Measurements from ENCODE around the gene CNTNAP5. TPM values are rescaled to one million over a fixed set of nuclear protein-coding genes. Genes with fewer than 3 reads are reported as not detected.

The CNTNAP5 gene
- total RNA-seq, 1 donor from 2014 or later: 22.0 TPM

DNA sequence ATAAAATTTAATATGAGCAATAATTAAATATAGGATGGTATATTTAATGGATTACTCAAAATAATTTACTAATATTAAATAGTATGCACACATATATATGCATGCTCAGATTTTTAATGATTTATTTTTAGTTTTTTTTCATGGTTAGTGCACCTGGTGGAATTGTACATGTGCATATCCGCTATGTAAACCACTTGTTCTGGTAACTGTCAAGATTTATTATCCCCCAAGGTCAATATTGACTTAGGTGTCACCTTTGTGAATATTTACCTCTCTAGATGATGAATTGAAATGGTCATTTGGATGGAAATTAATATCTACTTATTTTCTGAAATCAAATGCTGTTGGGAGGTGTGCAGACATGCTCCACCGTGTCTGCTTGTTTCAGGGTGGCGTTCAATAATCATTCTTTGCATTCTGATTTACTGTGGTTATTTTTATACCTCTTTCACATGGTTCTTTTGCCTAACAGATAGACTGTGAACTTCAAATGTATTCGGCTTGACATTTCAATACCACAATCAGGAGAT is 14.7 kb downstream of the CNTNAP5 start:
- Mint-ChIP-seq H3K27ac (ENCODE audit: unreplicated experiment) (no peak overlapping the region), H3K9me3 (ENCODE audit: unreplicated experiment) (peaks cover 1% of the 10 kb centered on the region), H3K27me3 (ENCODE audit: unreplicated experiment) (no peaks in the 10 kb centered on the region), H3K36me3 (ENCODE audit: unreplicated experiment) (no peaks in the 10 kb centered on the region), H3K4me1 (ENCODE audit: low read depth, unreplicated experiment) (no peaks in the 10 kb centered on the region), H3K4me3 (ENCODE audit: unreplicated experiment) (no peak overlapping the region)
- no peak for DNase-seq
- TF ChIP-seq, protein P1, sequence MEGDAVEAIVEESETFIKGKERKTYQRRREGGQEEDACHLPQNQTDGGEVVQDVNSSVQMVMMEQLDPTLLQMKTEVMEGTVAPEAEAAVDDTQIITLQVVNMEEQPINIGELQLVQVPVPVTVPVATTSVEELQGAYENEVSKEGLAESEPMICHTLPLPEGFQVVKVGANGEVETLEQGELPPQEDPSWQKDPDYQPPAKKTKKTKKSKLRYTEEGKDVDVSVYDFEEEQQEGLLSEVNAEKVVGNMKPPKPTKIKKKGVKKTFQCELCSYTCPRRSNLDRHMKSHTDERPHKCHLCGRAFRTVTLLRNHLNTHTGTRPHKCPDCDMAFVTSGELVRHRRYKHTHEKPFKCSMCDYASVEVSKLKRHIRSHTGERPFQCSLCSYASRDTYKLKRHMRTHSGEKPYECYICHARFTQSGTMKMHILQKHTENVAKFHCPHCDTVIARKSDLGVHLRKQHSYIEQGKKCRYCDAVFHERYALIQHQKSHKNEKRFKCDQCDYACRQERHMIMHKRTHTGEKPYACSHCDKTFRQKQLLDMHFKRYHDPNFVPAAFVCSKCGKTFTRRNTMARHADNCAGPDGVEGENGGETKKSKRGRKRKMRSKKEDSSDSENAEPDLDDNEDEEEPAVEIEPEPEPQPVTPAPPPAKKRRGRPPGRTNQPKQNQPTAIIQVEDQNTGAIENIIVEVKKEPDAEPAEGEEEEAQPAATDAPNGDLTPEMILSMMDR (IDR thresholded peaks at IDR 0.05; ENCODE audit: partially characterized antibody, unreplicated experiment): no peak

DNA sequence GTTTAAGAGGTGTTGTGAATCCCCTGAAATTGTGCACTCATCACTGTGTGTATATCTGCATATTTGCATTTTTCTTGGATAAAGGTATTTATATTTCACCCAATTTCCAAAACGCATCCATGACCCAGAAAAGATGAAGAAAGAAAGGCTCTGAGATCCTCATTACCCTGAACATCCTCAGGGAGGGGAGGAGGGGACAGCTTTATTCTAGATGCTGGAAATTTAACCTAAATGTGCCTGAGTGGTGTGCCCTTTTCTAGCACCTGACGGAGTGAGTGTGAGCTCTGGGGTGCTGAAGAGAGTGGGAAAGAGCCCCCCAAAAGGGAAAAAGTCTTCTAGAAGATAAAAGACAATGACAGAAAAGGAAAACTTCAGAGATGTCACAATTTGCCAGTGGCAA is 20.8 kb downstream of the CNTNAP5 start:
- Mint-ChIP-seq H3K27ac (ENCODE audit: unreplicated experiment) (no peak overlapping the region), H3K4me1 (ENCODE audit: low read depth, unreplicated experiment) (no peaks in the 10 kb centered on the region), H3K36me3 (ENCODE audit: unreplicated experiment) (no peaks in the 10 kb centered on the region), H3K9me3 (ENCODE audit: unreplicated experiment) (peaks cover 1% of the 10 kb centered on the region), H3K4me3 (ENCODE audit: unreplicated experiment) (no peak overlapping the region), H3K27me3 (ENCODE audit: unreplicated experiment) (no peaks in the 10 kb centered on the region)
- TF ChIP-seq, protein P1 (IDR thresholded peaks at IDR 0.05; ENCODE audit: partially characterized antibody, unreplicated experiment): no peak
- DNase-seq: no peak

DNA sequence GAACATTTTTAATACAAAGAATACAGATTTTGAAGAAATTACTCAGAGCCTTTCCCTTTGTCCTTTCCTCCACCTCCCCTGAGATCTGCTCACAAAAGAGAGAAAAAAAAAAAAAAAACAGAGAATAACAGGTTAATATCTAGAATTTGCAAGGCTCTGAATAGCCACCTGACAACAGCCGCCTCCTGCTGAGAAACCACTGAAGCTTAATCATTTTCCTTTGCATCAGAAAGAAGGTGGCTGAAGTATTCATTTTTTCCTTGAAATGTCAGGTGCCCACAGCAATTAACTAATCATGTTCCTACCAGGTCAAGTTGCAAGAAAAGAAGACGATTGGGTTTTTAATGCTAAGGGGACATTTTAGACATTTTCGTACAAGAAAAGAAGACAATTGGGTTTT is 21.2 kb downstream of the CNTNAP5 start:
- Mint-ChIP-seq H3K9me3 (ENCODE audit: unreplicated experiment) (peaks cover under 1% of the 10 kb centered on the region), H3K4me3 (ENCODE audit: unreplicated experiment) (no peak overlapping the region), H3K36me3 (ENCODE audit: unreplicated experiment) (no peaks in the 10 kb centered on the region), H3K27ac (ENCODE audit: unreplicated experiment) (no peak overlapping the region), H3K4me1 (ENCODE audit: low read depth, unreplicated experiment) (no peaks in the 10 kb centered on the region), H3K27me3 (ENCODE audit: unreplicated experiment) (no peaks in the 10 kb centered on the region)
- no peak for DNase-seq
- TF ChIP-seq, protein P1 (IDR thresholded peaks at IDR 0.05; ENCODE audit: partially characterized antibody, unreplicated experiment): no peak

DNA sequence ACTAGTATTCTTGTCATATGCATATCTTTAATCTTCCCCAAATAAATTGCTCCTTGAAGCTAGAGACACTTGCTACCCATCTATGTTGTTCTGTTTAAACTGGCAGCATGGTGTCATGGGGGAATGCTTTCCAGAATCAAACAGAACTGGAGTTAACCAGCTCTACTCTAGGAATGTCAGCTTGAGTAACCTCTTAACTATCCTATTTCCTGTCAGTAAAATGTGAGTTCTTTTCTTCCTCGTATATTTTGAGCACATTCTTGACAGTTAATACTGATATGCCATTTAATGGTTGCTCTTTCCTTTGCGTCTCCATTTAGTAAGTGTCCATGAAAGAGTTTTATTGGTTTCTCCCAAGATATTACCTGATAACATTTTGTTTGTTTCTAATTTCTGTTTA is 23.0 kb downstream of the CNTNAP5 start:
- Mint-ChIP-seq H3K27ac (ENCODE audit: unreplicated experiment) (no peak overlapping the region), H3K4me3 (ENCODE audit: unreplicated experiment) (no peak overlapping the region), H3K4me1 (ENCODE audit: low read depth, unreplicated experiment) (peaks cover 3% of the 10 kb centered on the region), H3K36me3 (ENCODE audit: unreplicated experiment) (no peaks in the 10 kb centered on the region), H3K27me3 (ENCODE audit: unreplicated experiment) (no peaks in the 10 kb centered on the region), H3K9me3 (ENCODE audit: unreplicated experiment) (no peaks in the 10 kb centered on the region)
- TF ChIP-seq, protein P1 (IDR thresholded peaks at IDR 0.05; ENCODE audit: partially characterized antibody, unreplicated experiment): no peak
- no peak for DNase-seq

DNA sequence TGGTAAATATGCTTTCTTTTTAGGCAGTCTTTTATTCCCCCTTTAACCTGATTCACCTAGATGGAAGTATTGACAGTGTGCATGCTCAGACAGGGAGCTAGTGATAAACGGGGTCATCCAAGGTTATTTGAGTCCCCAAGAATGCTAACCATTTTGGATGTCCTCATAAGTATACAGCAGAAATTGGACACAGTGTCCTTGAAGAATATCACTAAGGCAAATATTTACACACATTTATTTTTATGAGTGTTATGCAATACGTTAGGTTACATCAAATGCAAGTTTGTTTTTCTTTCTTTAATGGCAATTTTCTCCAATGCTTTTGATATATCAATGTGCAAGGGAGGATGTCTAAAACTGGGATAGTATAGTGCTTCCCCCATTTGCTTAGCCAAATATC is 23.6 kb downstream of the CNTNAP5 start:
- DNase-seq: no peak
- Mint-ChIP-seq H3K9me3 (ENCODE audit: unreplicated experiment) (no peaks in the 10 kb centered on the region), H3K27ac (ENCODE audit: unreplicated experiment) (no peak overlapping the region), H3K4me3 (ENCODE audit: unreplicated experiment) (no peak overlapping the region), H3K4me1 (ENCODE audit: low read depth, unreplicated experiment) (peaks cover 4% of the 10 kb centered on the region), H3K27me3 (ENCODE audit: unreplicated experiment) (no peaks in the 10 kb centered on the region), H3K36me3 (ENCODE audit: unreplicated experiment) (no peaks in the 10 kb centered on the region)
- TF ChIP-seq, protein P1 (IDR thresholded peaks at IDR 0.05; ENCODE audit: partially characterized antibody, unreplicated experiment): no peak
